Measurements from ENCODE around the gene STXBP4. TPM values are rescaled to one million over a fixed set of nuclear protein-coding genes. Genes with fewer than 3 reads are reported as not detected.
A peak's percentile ranks its signal among the peaks of the same experiment; 100 is the strongest.

The STXBP4 gene
- total RNA-seq, 3 donors from 2014 or later (not counting 1 experiment from before 2014, with no cell fraction given): 4.9 to 10.3 (median 7.6) TPM

- TF ChIP-seq CTCF (IDR thresholded peaks at IDR 0.05): peak; percentile 84
- H3K36me3 ChIP-seq (ENCODE audit: control insufficient read depth, insufficient read depth, low read length): no peaks in the 10 kb centered on the region
- H3K4me3 Mint-ChIP-seq: no peak overlapping the region
- no peaks in the 10 kb centered on the region for H3K36me3 Mint-ChIP-seq
- no peaks in the 10 kb centered on the region for H3K4me1 ChIP-seq (ENCODE audit: control insufficient read depth, insufficient read depth, low read length)
- no peak overlapping the region for H3K4me3 ChIP-seq (ENCODE audit: low read length)
- H3K27ac ChIP-seq (ENCODE audit: low read length): no peak overlapping the region
- H3K27me3 Mint-ChIP-seq (ENCODE audit: low read depth in 2 of 2): no peaks in the 10 kb centered on the region
- no peaks in the 10 kb centered on the region for H3K27me3 ChIP-seq (ENCODE audit: control insufficient read depth, insufficient read depth, low read length)
- 93% methylated on average over 7 of the region's 8 CpGs for WGBS (ENCODE audit: insufficient coverage)
- intact Hi-C loops (cut with micrococcal nuclease): loop anchor here (1.0 to 2.0 kb wide), 4 partner anchors 303 to 521 kb away; no protein-coding TSS in a partner anchor
- no peaks in the 10 kb centered on the region for H3K4me1 Mint-ChIP-seq
- H3K27ac Mint-ChIP-seq: no peak overlapping the region
- H3K9me3 Mint-ChIP-seq: no peaks in the 10 kb centered on the region
- DNase-seq: peak in 1 of 2 donors; percentile 77
- ATAC-seq: peak; percentile 66 to 73 (median 67)
- H3K9me3 ChIP-seq (ENCODE audit: control insufficient read depth, insufficient read depth, low read length): no peaks in the 10 kb centered on the region
These were observed 24.5 kb downstream of the STXBP4 start for GRCh38 chr17:54992797-54993639.

GRCh38 chr17:54996441-54996840, 27.9 kb downstream of the STXBP4 start:
- Mint-ChIP-seq H3K36me3 (no peaks in the 10 kb centered on the region), H3K4me3 (no peak overlapping the region), H3K9me3 (no peaks in the 10 kb centered on the region), H3K4me1 (no peaks in the 10 kb centered on the region), H3K27ac (no peak overlapping the region), H3K27me3 (ENCODE audit: low read depth in 2 of 2) (no peaks in the 10 kb centered on the region)
- no peak overlapping the region for H3K27ac ChIP-seq (ENCODE audit: low read length)
- H3K4me1 ChIP-seq (ENCODE audit: control insufficient read depth, insufficient read depth, low read length): no peaks in the 10 kb centered on the region
- DNase-seq: no peak
- WGBS (ENCODE audit: insufficient coverage): no CpG with 5 or more reads among the region's 1 CpG
- TF ChIP-seq CTCF (IDR thresholded peaks at IDR 0.05): no peak
- H3K27me3 ChIP-seq (ENCODE audit: control insufficient read depth, insufficient read depth, low read length): no peaks in the 10 kb centered on the region
- no peak overlapping the region for H3K4me3 ChIP-seq (ENCODE audit: low read length)
- ATAC-seq: no peak
- H3K36me3 ChIP-seq (ENCODE audit: control insufficient read depth, insufficient read depth, low read length): peaks cover 4% of the 10 kb centered on the region
- intact Hi-C loops (cut with micrococcal nuclease): no loop called here
- no peaks in the 10 kb centered on the region for H3K9me3 ChIP-seq (ENCODE audit: control insufficient read depth, insufficient read depth, low read length)

GRCh38 chr17:55002458-55002857, 33.9 kb downstream of the STXBP4 start:
- Histone ChIP-seq H3K36me3 (ENCODE audit: control insufficient read depth, insufficient read depth, low read length) (peaks cover 6% of the 10 kb centered on the region), H3K27ac (ENCODE audit: low read length) (no peak overlapping the region), H3K9me3 (ENCODE audit: control insufficient read depth, insufficient read depth, low read length) (no peaks in the 10 kb centered on the region), H3K4me3 (ENCODE audit: low read length) (no peak overlapping the region), H3K27me3 (ENCODE audit: control insufficient read depth, insufficient read depth, low read length) (no peaks in the 10 kb centered on the region), H3K4me1 (ENCODE audit: control insufficient read depth, insufficient read depth, low read length) (no peaks in the 10 kb centered on the region)
- H3K9me3 Mint-ChIP-seq: no peaks in the 10 kb centered on the region
- H3K4me1 Mint-ChIP-seq: no peaks in the 10 kb centered on the region
- DNase-seq (no peak), ATAC-seq (no peak)
- intact Hi-C loops (cut with micrococcal nuclease): loop anchor here (10.0 kb wide), 1 partner anchor 52 kb away; no protein-coding TSS in a partner anchor
- H3K36me3 Mint-ChIP-seq: no peaks in the 10 kb centered on the region
- no peaks in the 10 kb centered on the region for H3K27me3 Mint-ChIP-seq (ENCODE audit: low read depth in 2 of 2)
- no peak overlapping the region for H3K4me3 Mint-ChIP-seq
- no peak for TF ChIP-seq CTCF (IDR thresholded peaks at IDR 0.05)
- H3K27ac Mint-ChIP-seq: no peak overlapping the region
